ENCODE measurements around the gene PDZRN4.
"Not testable (repeated sequence)": the region's sequence is repeated elsewhere in the genome, so short reads cannot be mapped to it uniquely, and the experiment has no call there.

Gene PDZRN4

GRCh38 chr12:41606468-41607445 is 418.6 kb downstream of the PDZRN4 start:
- no peak for DNase-seq (ENCODE audit: low read depth)
- no peak for TF ChIP-seq CTCF (IDR thresholded peaks at IDR 0.05; ENCODE audit: low read depth, low read length, missing control alignments)
- no peak overlapping the region for H3K4me3 ChIP-seq (ENCODE audit: low read depth, low read length)

- H3K4me3 ChIP-seq (ENCODE audit: low read depth, low read length) = no peak overlapping the region
- no peak for DNase-seq (ENCODE audit: low read depth)
- TF ChIP-seq CTCF (IDR thresholded peaks at IDR 0.05; ENCODE audit: low read depth, low read length, missing control alignments) = no peak
Observed at GRCh38 chr12:41612892-41613557, 424.9 kb downstream of the PDZRN4 start.

GRCh38 chr12:41615174-41615573 is 427.1 kb downstream of the PDZRN4 start:
- not testable (repeated sequence) for H3K4me3 ChIP-seq (ENCODE audit: low read depth, low read length); DNase-seq (ENCODE audit: low read depth)

- no peak overlapping the region for H3K4me3 ChIP-seq (ENCODE audit: low read depth, low read length)
- TF ChIP-seq CTCF (IDR thresholded peaks at IDR 0.05; ENCODE audit: low read depth, low read length, missing control alignments) = no peak
- no peak for DNase-seq (ENCODE audit: low read depth)
Observed at GRCh38 chr12:41619705-41620104, 431.6 kb downstream of the PDZRN4 start.

- no peak overlapping the region for H3K4me3 ChIP-seq (ENCODE audit: low read depth, low read length)
- no peak for DNase-seq (ENCODE audit: low read depth)
- no peak for TF ChIP-seq CTCF (IDR thresholded peaks at IDR 0.05; ENCODE audit: low read depth, low read length, missing control alignments)
Observed at GRCh38 chr12:41621291-41621690, 433.2 kb downstream of the PDZRN4 start.

All from GM12864 (cell line).